ENCODE results near the gene TKFC.

GRCh38 chr11:61343792-61344745, 11.0 kb downstream of the TKFC start:
- TF ChIP-seq CTCF (IDR thresholded peaks at IDR 0.05; ENCODE audit: low read depth, low read length, poor library complexity, severe bottlenecking) (no peak), EZH2phosphoT487 (IDR thresholded peaks at IDR 0.05; ENCODE audit: borderline replicate concordance, low read length) (no peak)
